ENCODE results near the gene PSMD7.
"Not testable (repeated sequence)": the region's sequence is repeated elsewhere in the genome, so short reads cannot be mapped to it uniquely, and the experiment has no call there.

Gene PSMD7

GRCh38 chr16:74298104-74298503, 1.5 kb downstream of the PSMD7 start:
- no peak for DNase-seq

GRCh38 chr16:74302341-74302740, 5.7 kb downstream of the PSMD7 start:
- DNase-seq, result no peak

GRCh38 chr16:74304164-74304834, 7.7 kb downstream of the PSMD7 start:
- no peak for DNase-seq

- no peak for DNase-seq
These were observed 8.2 kb downstream of the PSMD7 start for GRCh38 chr16:74304835-74305176.

- no peak for DNase-seq
These were observed 8.7 kb downstream of the PSMD7 start for GRCh38 chr16:74305281-74305680.

- no peak for DNase-seq
These were observed 9.6 kb downstream of the PSMD7 start for GRCh38 chr16:74305978-74306784.

GRCh38 chr16:74307383-74307782, 10.8 kb downstream of the PSMD7 start:
- DNase-seq, result no peak

GRCh38 chr16:74309789-74310781, 13.5 kb downstream of the PSMD7 start:
- DNase-seq, result peak; percentile 15

- no peak for DNase-seq
These were observed 18.4 kb downstream of the PSMD7 start for GRCh38 chr16:74315059-74315458.

GRCh38 chr16:74320707-74321106, 24.1 kb downstream of the PSMD7 start:
- DNase-seq, result no peak

- no peak for DNase-seq
These were observed 24.7 kb downstream of the PSMD7 start for GRCh38 chr16:74321356-74321755.

GRCh38 chr16:74322301-74322710, 25.7 kb downstream of the PSMD7 start:
- no peak for DNase-seq

GRCh38 chr16:74324777-74325176, 28.2 kb downstream of the PSMD7 start:
- not testable (repeated sequence) for DNase-seq

- no peak for DNase-seq
These were observed 29.0 kb downstream of the PSMD7 start for GRCh38 chr16:74325641-74326040.

- not testable (repeated sequence) for DNase-seq
These were observed 31.7 kb downstream of the PSMD7 start for GRCh38 chr16:74328346-74328745.

- not testable (repeated sequence) for DNase-seq
These were observed 35.9 kb downstream of the PSMD7 start for GRCh38 chr16:74332469-74332868.

- not testable (repeated sequence) for DNase-seq
These were observed 40.9 kb downstream of the PSMD7 start for GRCh38 chr16:74337506-74337905.

- not testable (repeated sequence) for DNase-seq
These were observed 42.6 kb downstream of the PSMD7 start for GRCh38 chr16:74339226-74339625.

GRCh38 chr16:74353038-74353437, 56.4 kb downstream of the PSMD7 start:
- not testable (repeated sequence) for DNase-seq

All from NCI-H774 (cell line).